Skin of body (tissue), 2 donors: ENCODE measurements around the gene RAB27A. TPM values are rescaled to one million over a fixed set of nuclear protein-coding genes. Genes with fewer than 3 reads are reported as not detected.
A peak's percentile ranks its signal among the peaks of the same experiment; 100 is the strongest.
"Not testable (repeated sequence)": the region's sequence is repeated elsewhere in the genome, so short reads cannot be mapped to it uniquely, and the experiment has no call there.

Source experiments
- DNase-seq: peaks from one replicate; lab custom pipeline; 2025; lab: John Stamatoyannopoulos, UW
- total RNA-seq: library from RNA; depleted of rRNA; stranded (reverse); fragments of >200 nt; gene quantifications from one replicate; pipeline ENCODE4 v1.2.3, GENCODE V29; 2014

The RAB27A gene
- 14.0 TPM for total RNA-seq

- no peak for DNase-seq
These were observed at the start of gene RAB27A for GRCh38 chr15:55289746-55290527. RAB27A (minus strand) TSS chr15:55289813; CDS start chr15:55234934, 54,879 bp downstream.

GRCh38 chr15:55337160-55337559 is 47.5 kb upstream of the RAB27A start:
- no peak for DNase-seq

- no peak for DNase-seq
These were observed 45.4 kb upstream of the RAB27A start for GRCh38 chr15:55334997-55335396.

- no peak for DNase-seq
These were observed 44.8 kb upstream of the RAB27A start for GRCh38 chr15:55334371-55334770.

GRCh38 chr15:55327387-55327786 is 37.8 kb upstream of the RAB27A start:
- no peak for DNase-seq

GRCh38 chr15:55322467-55322866 is 32.9 kb upstream of the RAB27A start:
- no peak for DNase-seq

GRCh38 chr15:55320963-55321362 is 31.4 kb upstream of the RAB27A start:
- DNase-seq: no peak

- DNase-seq: no peak
These were observed 30.6 kb upstream of the RAB27A start for GRCh38 chr15:55320238-55320550.

GRCh38 chr15:55319537-55320237 is 30.1 kb upstream of the RAB27A start:
- DNase-seq: no peak

- peak; percentile 85 for DNase-seq
These were observed 29.2 kb upstream of the RAB27A start, which contains the start of the genes PIGB and PIGBOS1 for GRCh38 chr15:55318588-55319494. PIGB (plus strand) TSS chr15:55319222; CDS start chr15:55319251, 29 bp downstream. PIGBOS1 (minus strand) TSS chr15:55319123; CDS start chr15:55317792, 1,331 bp downstream.

GRCh38 chr15:55302801-55303200 is 13.2 kb upstream of the RAB27A start:
- not testable (repeated sequence) for DNase-seq

GRCh38 chr15:55297315-55297714 is 7.7 kb upstream of the RAB27A start:
- DNase-seq: no peak

GRCh38 chr15:55290528-55291057 is 980 bp upstream of the RAB27A start:
- DNase-seq: peak; percentile 52

GRCh38 chr15:55289011-55289745 is 435 bp downstream of the RAB27A start:
- no peak for DNase-seq

GRCh38 chr15:55288006-55288717 is 1.5 kb downstream of the RAB27A start:
- no peak for DNase-seq

GRCh38 chr15:55286442-55287189 is 3.0 kb downstream of the RAB27A start:
- DNase-seq: not testable (repeated sequence)

GRCh38 chr15:55284426-55284825 is 5.2 kb downstream of the RAB27A start:
- DNase-seq: no peak

- DNase-seq: no peak
These were observed 6.0 kb downstream of the RAB27A start for GRCh38 chr15:55283379-55284147.
